K562 (cell line): ENCODE data around the gene HNRNPLL. TPM values are rescaled to one million over a fixed set of nuclear protein-coding genes. Genes with fewer than 3 reads are reported as not detected.
A peak's percentile ranks its signal among the peaks of the same experiment; 100 is the strongest.

Experiments
- ARID1B ChIP-seq: fragments of 450-650 bp; IDR thresholded peaks from 2 replicates; pipeline ENCODE4 v1.6.1; 2016; ENCODE audit warnings: antibody characterized with exemption, mild to moderate bottlenecking, inconsistent platforms
- CC2D1A ChIP-seq: fragments of 450-650 bp; IDR thresholded peaks from 2 replicates; pipeline ENCODE4 v1.6.1; 2017; ENCODE audit warnings: mild to moderate bottlenecking
- CHD2 ChIP-seq: IDR thresholded peaks from 2 replicates; pipeline ENCODE4 v1.6.1; 2011; ENCODE audit warnings: low read depth, low read length
- CREB1 ChIP-seq, 2 experiments: sonication (generic) in 1 of 2; formaldehyde crosslinking in 1 of 2; IDR thresholded peaks; 2 replicates each; pipeline versions ENCODE4 v1.6.1 to v1.8.0; 2012 to 2022; ENCODE audit warnings: inconsistent platforms in 1 of 2, mild to moderate bottlenecking in 1 of 2, missing genetic modification reagents in 1 of 2, moderate library complexity in 1 of 2
- ETS2 ChIP-seq: IDR thresholded peaks from 2 replicates; pipeline ENCODE4 v1.6.1; 2016; ENCODE audit warnings: borderline replicate concordance, missing genetic modification characterization, mild to moderate bottlenecking, moderate library complexity, missing compliant biosample characterization; ENCODE audit not compliant: poor library complexity, severe bottlenecking
- HCFC1 ChIP-seq: IDR thresholded peaks from 2 replicates; pipeline ENCODE4 v1.6.1; 2012; ENCODE audit warnings: low read depth, low read length, improper control_type of control experiment
- HMG20B ChIP-seq: fragments of 250-450 bp; sonication (Bioruptor Pico); IDR thresholded peaks from 2 replicates; pipeline ENCODE4 v1.5.0; 2021; ENCODE audit warnings: mild to moderate bottlenecking
- POLR2B ChIP-seq: fragments of 450-650 bp; IDR thresholded peaks from 2 replicates; pipeline ENCODE4 v1.6.1; 2018; ENCODE audit warnings: low read depth; ENCODE audit not compliant: partially characterized antibody
- SAP30 ChIP-seq: fragments of 200-600 bp; sonication (generic); IDR thresholded peaks from 2 replicates; pipeline ENCODE4 v1.6.1; 2012; ENCODE audit warnings: borderline replicate concordance, low read depth, mild to moderate bottlenecking, moderate library complexity, low read length, control low read depth, inconsistent platforms; ENCODE audit not compliant: insufficient read depth, poor library complexity, severe bottlenecking
- ZBTB33 ChIP-seq: sonication (generic); formaldehyde crosslinking; IDR thresholded peaks from 2 replicates; pipeline ENCODE4 v1.8.1; 2023; ENCODE audit warnings: mild to moderate bottlenecking, missing genetic modification reagents
- ZNF76 ChIP-seq: fragments of 250-450 bp; sonication (Bioruptor Pico); IDR thresholded peaks from 2 replicates; pipeline ENCODE4 v1.4.0; 2020; ENCODE audit warnings: mild to moderate bottlenecking, moderate library complexity, borderline replicate concordance
- ZNF785 ChIP-seq: fragments of 250-450 bp; sonication (Bioruptor Pico); IDR thresholded peaks from 2 replicates; pipeline ENCODE4 v1.4.0; 2020; ENCODE audit warnings: mild to moderate bottlenecking
- polyA plus RNA-seq, 8 experiments: library from polyadenylated mRNA; depleted of rRNA in 4 of 8; stranded (reverse) in 5 of 8; unstranded in 3 of 8; fragments of >200 nt; fragmentation: Nextera tagmentation in 2 of 8; fragmentation: Illumina TruSeq in 1 of 8; extraction: Ambion mirVana in 2 of 8; extraction: Trizol in 1 of 8; gene quantifications; 2 replicates each; pipeline versions ENCODE4 v1.2.1 to v1.2.3, GENCODE V29; 2011 to 2014; ENCODE audit warnings: inconsistent platforms in 1 of 8, missing spikeins in 1 of 8
- total RNA-seq, 7 experiments: library from RNA; depleted of rRNA in 6 of 7; stranded (reverse); fragments of >200 nt in 6 of 7; fragmentation: Illumina TruSeq in 2 of 7; extraction: Trizol in 2 of 7; gene quantifications; 2 replicates each; pipeline versions ENCODE4 v1.2.1 to v1.2.3, GENCODE V29; 2011 to 2021; ENCODE audit warnings: low replicate concordance in 1 of 7

HNRNPLL gene
- total and polyA plus RNA-seq, 9 of the 15 experiments (the other 6 are each of a cell fraction or from before 2014, with no cell fraction given), result 19.8 to 135 (median 57.8) TPM

GRCh38 chr2:38613849-38614213, 11.1 kb upstream of the HNRNPLL start (continued):
- TF ChIP-seq SAP30 (no peak), CC2D1A (peak; percentile 74; the same call in 1 of the 2 replicates), ETS2 (tag) (no peak), HMG20B (CRISPR knock-in tag) (no peak), ZNF76 (CRISPR knock-in tag) (no peak), ZNF785 (CRISPR knock-in tag) (no peak), POLR2B (no peak), HCFC1 (no peak), ARID1B (peak; percentile 90), CREB1 (IDR thresholded peaks at IDR 0.05) (peak; percentile 61; the same call in 1 of the 2 replicates), CREB1 (CRISPR knock-in tag; IDR thresholded peaks at IDR 0.05) (no peak), ZBTB33 (CRISPR knock-in tag) (no peak), CHD2 (no peak)
- TF ChIP-seq, all 486 proteins: peak for 43
